Hippocampal formation (tissue), 2 donors: ENCODE results near the gene TMEM179B.
"Not testable (repeated sequence)": the region's sequence is repeated elsewhere in the genome, so short reads cannot be mapped to it uniquely, and the experiment has no call there.

Experiments used
- DNase-seq, 2 donors: peaks; one replicate each; lab custom pipeline; 2025; lab: John Stamatoyannopoulos, UW

Gene TMEM179B

GRCh38 chr11:62787005-62787759 is at the start of gene TMEM179B:
Gene TMEM179B (plus strand): TSS chr11:62787402. CDS start chr11:62787432, 30 bp downstream.
- peak; percentile 96 to 97 for DNase-seq

GRCh38 chr11:62747475-62748160 is 39.6 kb upstream of the TMEM179B start:
- DNase-seq = no peak

GRCh38 chr11:62749931-62750330 is 37.3 kb upstream of the TMEM179B start:
- DNase-seq = not testable (repeated sequence)

GRCh38 chr11:62752177-62752785 is 34.9 kb upstream of the TMEM179B start:
- DNase-seq = no peak

- DNase-seq = no peak
These were observed 34.0 kb upstream of the TMEM179B start for GRCh38 chr11:62752994-62753735.

GRCh38 chr11:62753736-62754603 is 33.2 kb upstream of the TMEM179B start, which contains the start of gene ZBTB3:
Gene ZBTB3 (minus strand): TSS chr11:62754160. CDS start chr11:62753664, 496 bp downstream.
- peak; percentile 99 to 100 for DNase-seq

- no peak for DNase-seq
These were observed 32.1 kb upstream of the TMEM179B start for GRCh38 chr11:62755086-62755615.

- DNase-seq = no peak
These were observed 29.1 kb upstream of the TMEM179B start for GRCh38 chr11:62757846-62758788.

- not testable (repeated sequence) for DNase-seq
These were observed 26.4 kb upstream of the TMEM179B start for GRCh38 chr11:62760867-62761227.

- peak in 1 of 2 donors; percentile 50 for DNase-seq
These were observed 16.4 kb upstream of the TMEM179B start for GRCh38 chr11:62770778-62771143.

GRCh38 chr11:62771144-62772021 is 15.8 kb upstream of the TMEM179B start, which contains the start of gene TAF6L:
Gene TAF6L (plus strand): TSS chr11:62771396. CDS start chr11:62775784, 4,388 bp downstream.
- peak; percentile 97 to 99 for DNase-seq

- no peak for DNase-seq
These were observed 12.8 kb upstream of the TMEM179B start for GRCh38 chr11:62774407-62774806.

GRCh38 chr11:62775646-62776045 is 11.6 kb upstream of the TMEM179B start:
- DNase-seq = no peak

- no peak for DNase-seq
These were observed 9.8 kb upstream of the TMEM179B start for GRCh38 chr11:62777389-62777788.

- no peak for DNase-seq
These were observed 8.8 kb upstream of the TMEM179B start for GRCh38 chr11:62778441-62778840.

GRCh38 chr11:62782753-62783152 is 4.4 kb upstream of the TMEM179B start:
- no peak for DNase-seq

- peak; percentile 70 for DNase-seq
These were observed 741 bp upstream of the TMEM179B start for GRCh38 chr11:62786318-62787004.

GRCh38 chr11:62788991-62789390 is 1.8 kb downstream of the TMEM179B start:
- no peak for DNase-seq
